Renal cortical epithelial cell (primary cell): ENCODE results near the gene UBE2S. TPM values are rescaled to one million over a fixed set of nuclear protein-coding genes. Genes with fewer than 3 reads are reported as not detected.
"Not testable (repeated sequence)": the region's sequence is repeated elsewhere in the genome, so short reads cannot be mapped to it uniquely, and the experiment has no call there.

ENCODE experiments used
- DNase-seq: peaks from one replicate; pipeline ENCODE4 v3.0.0-alpha.2; 2011; ENCODE audit warnings: low read depth
- total RNA-seq: library from RNA; depleted of rRNA; stranded (reverse); fragments of >200 nt; gene quantifications from 2 replicates; pipeline ENCODE4 v1.2.3, GENCODE V29; 2014

UBE2S gene
- total RNA-seq, 1 donor from 2014 or later, result 13.6 TPM

- no peak for DNase-seq
Measured at GRCh38 chr19:55406091-55406825, 1.3 kb downstream of the UBE2S start.

DNA sequence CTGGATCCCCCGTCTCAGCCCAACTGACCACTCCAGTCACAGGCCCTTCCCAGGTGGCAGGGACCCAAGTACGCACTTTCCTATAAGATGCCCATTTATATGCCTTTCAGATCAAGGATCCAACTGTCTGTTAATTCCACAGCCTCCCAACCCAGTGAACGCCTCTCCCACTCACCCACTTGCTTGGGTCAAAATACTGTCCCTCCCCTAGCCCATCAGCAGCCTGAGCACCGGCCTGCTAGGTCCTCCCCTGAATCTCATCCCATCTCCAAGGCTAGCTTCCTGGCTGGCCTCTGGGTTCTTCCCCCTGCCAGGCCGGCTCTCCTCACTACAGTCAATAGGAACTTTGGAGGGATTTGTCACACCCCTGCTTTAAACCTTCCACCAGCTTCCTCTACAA lies 1.9 kb downstream of the UBE2S start:
- no peak for DNase-seq

DNA sequence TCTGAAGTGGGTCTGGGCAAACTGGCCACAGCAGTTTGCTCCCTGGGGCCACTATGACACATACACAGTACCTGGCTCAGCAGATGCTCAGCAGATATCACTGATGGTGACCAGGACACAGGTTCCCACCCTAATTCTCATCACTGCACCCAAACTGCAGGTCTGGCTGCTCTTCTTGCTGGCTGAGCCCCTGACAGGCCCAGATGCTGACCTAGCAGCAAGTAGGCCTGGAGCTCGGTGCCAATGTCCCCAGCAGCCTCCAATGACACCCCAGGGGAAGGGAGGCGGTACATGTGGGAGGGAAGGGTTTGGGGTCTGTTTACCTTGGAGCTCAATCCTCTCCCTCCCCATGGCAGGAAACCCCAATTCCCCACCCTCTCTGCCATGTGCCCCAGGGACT lies 5.1 kb downstream of the UBE2S start:
- DNase-seq, result no peak

- DNase-seq, result not testable (repeated sequence)
Measured at GRCh38 chr19:55401390-55401789, 6.2 kb downstream of the UBE2S start.

DNA sequence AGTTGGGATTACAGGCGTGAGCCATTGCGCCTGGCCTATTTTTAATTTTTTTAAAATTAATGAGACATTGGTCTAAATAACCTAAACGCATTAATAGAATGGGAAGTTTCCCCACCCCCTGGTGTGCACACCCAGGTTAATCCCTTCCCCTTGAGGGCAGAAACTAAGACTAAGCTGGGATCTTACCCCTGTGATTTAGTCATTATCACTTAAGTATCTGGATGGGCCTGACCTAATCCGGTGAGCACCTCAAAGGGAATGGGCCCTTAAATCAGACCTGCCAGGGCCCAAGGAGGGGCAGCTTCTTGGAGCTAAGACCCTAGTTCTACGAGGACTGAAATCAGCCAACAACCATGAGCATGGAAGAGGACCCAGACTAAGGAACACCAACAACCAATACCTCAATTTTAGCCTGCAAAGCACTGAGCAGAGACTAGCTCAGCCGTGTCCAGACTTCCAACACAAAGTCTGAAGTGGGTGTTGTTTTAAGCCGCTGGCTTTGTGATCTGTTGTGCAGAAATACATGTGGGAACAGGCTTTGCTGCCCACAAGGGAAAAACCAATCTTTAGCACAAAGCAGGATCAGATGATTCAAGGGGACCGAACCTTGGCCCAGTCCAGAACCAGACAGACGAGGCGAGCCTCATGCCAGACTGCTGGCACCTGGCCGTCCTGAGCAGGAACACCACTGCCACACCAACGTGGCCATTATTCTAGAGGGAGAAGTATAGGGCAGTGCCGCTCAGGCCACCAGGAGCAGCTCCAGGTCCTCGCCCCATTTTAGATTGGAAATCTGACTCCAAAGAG lies 7.1 kb downstream of the UBE2S start:
- no peak for DNase-seq

GRCh38 chr19:55398200-55398925 lies 9.2 kb downstream of the UBE2S start:
- DNase-seq, result no peak

GRCh38 chr19:55392820-55393761 lies 14.5 kb downstream of the UBE2S start:
- DNase-seq, result no peak

- DNase-seq, result no peak
Measured at GRCh38 chr19:55391702-55392615, 15.6 kb downstream of the UBE2S start.

DNA sequence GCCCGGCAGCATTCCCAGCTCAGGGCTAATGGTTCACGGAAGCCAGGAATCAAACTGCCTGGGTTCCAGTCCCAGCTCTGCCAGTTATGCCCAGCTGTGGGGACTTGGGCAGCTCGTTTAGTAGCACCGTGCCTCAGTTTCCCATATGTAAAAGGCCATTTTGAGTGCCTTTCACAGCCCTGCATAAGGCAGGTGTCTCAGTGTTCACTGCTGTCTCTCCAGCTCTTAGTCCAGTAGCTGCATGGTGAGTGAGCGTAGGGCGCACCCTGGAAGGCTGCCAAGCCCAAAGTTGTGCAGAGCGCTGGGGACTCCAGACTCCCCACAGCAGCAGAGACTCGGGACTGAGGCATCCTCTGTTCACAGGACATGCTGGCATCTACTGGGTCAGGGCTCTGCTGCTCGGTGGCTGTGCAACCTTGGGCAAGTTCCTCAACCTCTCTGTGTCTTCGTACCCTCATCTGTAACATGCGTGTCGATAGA lies 16.4 kb downstream of the UBE2S start:
- no peak for DNase-seq

GRCh38 chr19:55390461-55390880 lies 17.1 kb downstream of the UBE2S start:
- DNase-seq, result no peak

GRCh38 chr19:55389386-55390317 lies 17.9 kb downstream of the UBE2S start:
- no peak for DNase-seq

DNA sequence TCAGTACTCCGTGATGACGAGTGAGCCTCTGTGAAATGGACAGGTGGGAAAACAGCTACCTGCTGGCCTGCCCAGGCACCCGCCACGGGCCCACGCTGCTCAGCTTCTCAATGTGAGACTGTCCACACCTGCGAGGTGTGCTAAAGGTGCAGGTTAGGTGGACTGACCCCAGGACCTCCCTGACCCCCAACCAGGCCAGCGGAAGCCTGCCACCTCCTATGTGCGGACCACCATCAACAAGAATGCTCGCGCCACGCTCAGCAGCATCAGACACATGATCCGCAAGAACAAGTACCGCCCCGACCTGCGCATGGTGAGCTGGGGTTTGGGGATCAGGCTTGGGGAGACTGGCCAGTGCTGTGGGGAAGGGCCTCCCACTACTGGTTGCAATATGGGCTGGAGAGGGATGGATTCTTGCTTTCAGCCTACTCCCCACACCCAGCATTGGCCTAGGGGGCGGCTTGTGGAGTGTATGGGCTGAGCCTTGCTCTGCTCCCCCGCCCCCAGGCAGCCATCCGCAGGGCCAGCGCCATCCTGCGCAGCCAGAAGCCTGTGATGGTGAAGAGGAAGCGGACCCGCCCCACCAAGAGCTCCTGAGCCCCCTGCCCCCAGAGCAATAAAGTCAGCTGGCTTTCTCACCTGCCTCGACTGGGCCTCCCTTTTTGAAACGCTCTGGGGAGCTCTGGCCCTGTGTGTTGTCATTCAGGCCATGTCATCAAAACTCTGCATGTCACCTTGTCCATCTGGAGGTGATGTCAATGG lies 19.7 kb downstream of the UBE2S start:
- DNase-seq, result no peak

DNA sequence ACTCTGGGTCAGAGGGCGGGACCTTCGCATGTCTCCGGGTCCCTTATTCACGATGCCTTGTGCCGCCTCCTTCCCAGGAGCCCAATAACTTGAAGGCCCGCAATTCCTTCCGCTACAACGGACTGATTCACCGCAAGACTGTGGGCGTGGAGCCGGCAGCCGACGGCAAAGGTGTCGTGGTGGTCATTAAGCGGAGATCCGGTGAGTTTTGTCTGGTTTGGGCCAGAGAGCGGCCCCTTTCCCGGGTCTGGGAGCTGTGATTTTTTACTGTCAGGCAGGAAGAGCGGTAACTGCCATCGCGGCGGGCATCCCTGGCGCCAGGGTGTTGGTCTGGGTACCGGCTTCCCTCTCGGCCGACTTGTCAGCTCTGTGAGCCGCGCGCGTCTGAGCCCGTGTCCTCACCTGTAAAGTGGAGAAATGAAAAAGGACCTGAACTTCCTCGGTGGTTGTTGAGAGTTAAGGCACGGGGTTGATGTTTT lies 21.1 kb downstream of the UBE2S start:
- DNase-seq, result no peak

GRCh38 chr19:55385724-55386492 lies 21.7 kb downstream of the UBE2S start, which contains the start of gene RPL28:
TSS of gene RPL28 (plus strand) at chr19:55385932. CDS start at chr19:55386358, 426 bp downstream.
- DNase-seq, result peak; percentile 93

GRCh38 chr19:55384920-55385723 lies 22.5 kb downstream of the UBE2S start:
- peak; percentile 95 for DNase-seq
